Measurements from ENCODE around the gene SSTR3. TPM values are rescaled to one million over a fixed set of nuclear protein-coding genes. Genes with fewer than 3 reads are reported as not detected.
A peak's percentile ranks its signal among the peaks of the same experiment; 100 is the strongest.
"Not testable (repeated sequence)": the region's sequence is repeated elsewhere in the genome, so short reads cannot be mapped to it uniquely, and the experiment has no call there.

The SSTR3 gene
- total and polyA plus RNA-seq, 4 experiments from 2014 or later = 0.50 to 9.3 (median 4.8) TPM

DNA sequence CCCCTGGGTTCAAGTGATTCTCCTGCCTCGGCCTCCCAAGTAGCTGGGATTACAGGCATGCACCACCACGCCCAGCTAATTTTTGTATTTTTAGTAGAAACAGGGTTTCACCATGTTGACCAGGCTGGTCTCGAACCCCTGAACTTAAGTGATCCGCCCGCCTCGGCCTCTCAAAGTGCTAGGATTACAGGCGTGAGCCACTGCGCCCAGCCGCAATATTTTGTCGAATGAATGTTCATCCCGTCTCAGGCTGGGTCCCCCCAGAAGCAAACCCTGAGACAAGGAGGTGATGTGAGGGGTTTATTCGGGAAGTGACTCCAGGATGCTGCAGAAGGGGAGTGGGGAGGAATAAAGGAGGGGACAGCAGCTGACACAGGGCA lies 21.1 kb upstream of the SSTR3 start:
- Mint-ChIP-seq H3K4me3 (peak overlapping the region; percentile 27 to 86 (median 58)), H3K27ac (peak overlapping the region; percentile 80 to 99 (median 87)), H3K4me1 (peaks cover 75 to 100% (median 93%) of the 10 kb centered on the region in 4 donors), H3K36me3 (peaks cover 63 to 86% of the 10 kb centered on the region in 2 donors)
- H3K27me3 Mint-ChIP-seq; H3K9me3 Mint-ChIP-seq; H3K27me3 ChIP-seq (ENCODE audit: insufficient read depth, low read length); H3K9me3 ChIP-seq (ENCODE audit: control insufficient read depth in 1 of 2, low read length in 2 of 2); DNase-seq; intact Hi-C loops (cut with micrococcal nuclease): not testable (repeated sequence)
- ChIA-PET CTCF (ENCODE audit: partially characterized antibody) (interaction anchor here (1.9 to 7.0 kb wide), 4 partner anchors 9 to 34 kb away, joined by 6 to 87 read pairs (median 68); partner anchors contain the start of gene RAC2), POLR2A (ENCODE audit: partially characterized antibody) (interaction anchor here (1.2 to 18.6 kb wide), 6 partner anchors 8 to 253 kb away, joined by 4 to 646 read pairs (median 68); partner anchors contain the start of genes IL2RB, MFNG and RAC2)
- Histone ChIP-seq H3K36me3 (ENCODE audit: insufficient read depth, low read length) (peaks cover 61% of the 10 kb centered on the region), H3K4me3 (ENCODE audit: low read length in 2 of 2) (peak overlapping the region in 1 of 2 donors; percentile 8), H3K27ac (ENCODE audit: low read depth, low read length) (peak overlapping the region; percentile 91), H3K4me1 (ENCODE audit: insufficient read depth, low read length) (peaks cover 98% of the 10 kb centered on the region)

- no peak for DNase-seq
- peak overlapping the region; percentile 97 for H3K27ac ChIP-seq (ENCODE audit: low read depth, low read length)
- H3K9me3 ChIP-seq (ENCODE audit: control insufficient read depth in 1 of 2, low read length in 2 of 2) = no peaks in the 10 kb centered on the region
- H3K4me1 Mint-ChIP-seq = peaks cover 71 to 99% (median 90%) of the 10 kb centered on the region in 4 donors
- ChIA-PET CTCF (ENCODE audit: partially characterized antibody) (interaction anchor here (5.7 to 7.0 kb wide), 3 partner anchors 10 to 33 kb away, joined by 64 to 87 read pairs (median 72); partner anchors contain the start of gene RAC2), POLR2A (ENCODE audit: partially characterized antibody) (interaction anchor here (1.0 to 18.6 kb wide), 9 partner anchors 9 to 84 kb away, joined by 3 to 646 read pairs (median 24); partner anchors contain the start of genes IL2RB and RAC2)
- H3K36me3 ChIP-seq (ENCODE audit: insufficient read depth, low read length) = peaks cover 63% of the 10 kb centered on the region
- H3K27ac Mint-ChIP-seq = peak overlapping the region; percentile 87 to 100 (median 100)
- no peaks in the 10 kb centered on the region for H3K27me3 Mint-ChIP-seq
- no peaks in the 10 kb centered on the region for H3K9me3 Mint-ChIP-seq
- peaks cover 98% of the 10 kb centered on the region for H3K4me1 ChIP-seq (ENCODE audit: insufficient read depth, low read length)
- no peaks in the 10 kb centered on the region for H3K27me3 ChIP-seq (ENCODE audit: insufficient read depth, low read length)
- H3K36me3 Mint-ChIP-seq = peaks cover 60 to 83% of the 10 kb centered on the region in 2 donors
- intact Hi-C loops (cut with micrococcal nuclease) = no loop called here
- peak overlapping the region; percentile 6 to 88 (median 78) for H3K4me3 Mint-ChIP-seq
- peak overlapping the region in 1 of 2 donors; percentile 32 for H3K4me3 ChIP-seq (ENCODE audit: low read length in 2 of 2)
Observed at GRCh38 chr22:37232140-37232998, 20.1 kb upstream of the SSTR3 start.

DNA sequence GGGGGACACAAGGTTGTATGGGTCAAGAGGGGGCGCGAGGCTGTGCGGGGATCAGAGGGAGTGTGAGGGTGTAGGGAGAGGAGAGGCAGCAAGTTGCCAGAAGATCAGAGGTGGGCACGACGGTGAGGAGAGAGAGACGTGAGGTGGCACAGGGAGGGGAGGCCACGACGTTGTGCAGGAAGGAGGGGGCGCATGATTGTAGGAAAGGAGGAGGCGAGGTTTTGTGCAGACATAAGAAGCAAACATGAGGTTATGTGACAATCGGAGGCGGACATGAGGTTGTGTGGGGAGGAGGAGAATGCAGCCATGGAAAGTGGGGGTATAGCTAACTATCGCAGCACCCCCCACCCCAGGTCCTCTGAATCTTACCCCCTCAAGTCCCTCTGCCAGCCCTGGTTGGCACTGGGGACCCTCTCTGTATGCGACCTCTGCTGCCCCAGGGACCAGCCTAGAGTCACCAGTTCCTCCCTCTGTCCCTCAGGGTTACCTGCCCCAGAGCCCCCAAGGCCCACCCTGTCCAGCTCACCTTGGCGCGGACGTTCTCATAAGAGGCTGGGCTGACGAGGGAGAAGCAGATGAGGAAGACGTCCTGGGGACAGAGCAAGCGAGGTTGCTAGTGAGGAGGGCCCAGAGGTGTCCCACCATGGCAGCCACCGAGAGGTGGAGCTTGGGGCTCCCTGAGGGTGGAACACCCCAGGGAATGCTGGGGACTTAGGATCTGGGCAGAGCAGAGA lies 19.3 kb upstream of the SSTR3 start:
- Mint-ChIP-seq H3K9me3 (no peaks in the 10 kb centered on the region), H3K4me1 (peaks cover 68 to 92% (median 83%) of the 10 kb centered on the region in 4 donors), H3K36me3 (peaks cover 59 to 77% of the 10 kb centered on the region in 2 donors), H3K27me3 (no peaks in the 10 kb centered on the region), H3K27ac (peak overlapping the region; percentile 87 to 100 (median 100)), H3K4me3 (peak overlapping the region; percentile 70 to 88 (median 80))
- H3K4me3 ChIP-seq (ENCODE audit: low read length in 2 of 2) = peak overlapping the region in 1 of 2 donors; percentile 32
- no peaks in the 10 kb centered on the region for H3K9me3 ChIP-seq (ENCODE audit: control insufficient read depth in 1 of 2, low read length in 2 of 2)
- peaks cover 62% of the 10 kb centered on the region for H3K36me3 ChIP-seq (ENCODE audit: insufficient read depth, low read length)
- H3K27me3 ChIP-seq (ENCODE audit: insufficient read depth, low read length) = no peaks in the 10 kb centered on the region
- ChIA-PET POLR2A (ENCODE audit: partially characterized antibody) (interaction anchor here (0.9 to 18.6 kb wide), 12 partner anchors 10 to 109 kb away, joined by 3 to 646 read pairs (median 8); partner anchors contain the start of genes CYTH4, IL2RB and RAC2), CTCF (ENCODE audit: partially characterized antibody) (interaction anchor here (1.6 to 7.0 kb wide), 4 partner anchors 11 to 82 kb away, joined by 5 to 87 read pairs (median 68); partner anchors contain the start of genes IL2RB and RAC2)
- H3K27ac ChIP-seq (ENCODE audit: low read depth, low read length) = peak overlapping the region; percentile 97
- intact Hi-C loops (cut with micrococcal nuclease) = loop anchor here (2.0 kb wide), 2 partner anchors 29 to 33 kb away; no protein-coding TSS in a partner anchor
- peaks cover 96% of the 10 kb centered on the region for H3K4me1 ChIP-seq (ENCODE audit: insufficient read depth, low read length)
- DNase-seq = peak in 2 of 5 donors; percentile 47 to 75

- Histone ChIP-seq H3K36me3 (ENCODE audit: insufficient read depth, low read length) (peaks cover 64% of the 10 kb centered on the region), H3K9me3 (ENCODE audit: control insufficient read depth in 1 of 2, low read length in 2 of 2) (no peaks in the 10 kb centered on the region), H3K4me1 (ENCODE audit: insufficient read depth, low read length) (peaks cover 96% of the 10 kb centered on the region), H3K27me3 (ENCODE audit: insufficient read depth, low read length) (no peaks in the 10 kb centered on the region), H3K4me3 (ENCODE audit: low read length in 2 of 2) (peak overlapping the region in 1 of 2 donors; percentile 51), H3K27ac (ENCODE audit: low read depth, low read length) (peak overlapping the region; percentile 97)
- H3K9me3 Mint-ChIP-seq = no peaks in the 10 kb centered on the region
- ChIA-PET CTCF (ENCODE audit: partially characterized antibody) (interaction anchor here (1.6 to 7.0 kb wide), 6 partner anchors 8 to 82 kb away, joined by 5 to 87 read pairs (median 44); partner anchors contain the start of genes IL2RB and RAC2), POLR2A (ENCODE audit: partially characterized antibody) (interaction anchor here (0.5 to 18.6 kb wide), 19 partner anchors 10 to 378 kb away, joined by 3 to 646 read pairs (median 5); partner anchors contain the start of genes C1QTNF6, CYTH4, GGA1 and IL2RB)
- H3K36me3 Mint-ChIP-seq = peaks cover 63 to 77% of the 10 kb centered on the region in 2 donors
- peak; percentile 55 to 88 (median 59) for DNase-seq
- peak overlapping the region; percentile 87 to 100 (median 100) for H3K27ac Mint-ChIP-seq
- intact Hi-C loops (cut with micrococcal nuclease) = loop anchor here (1.0 to 2.0 kb wide), 5 partner anchors 7 to 32 kb away; no protein-coding TSS in a partner anchor
- peaks cover 68 to 92% (median 83%) of the 10 kb centered on the region in 4 donors for H3K4me1 Mint-ChIP-seq
- H3K27me3 Mint-ChIP-seq = no peaks in the 10 kb centered on the region
- peak overlapping the region; percentile 70 to 88 (median 80) for H3K4me3 Mint-ChIP-seq
Observed at GRCh38 chr22:37230673-37231405, 18.6 kb upstream of the SSTR3 start.

DNA sequence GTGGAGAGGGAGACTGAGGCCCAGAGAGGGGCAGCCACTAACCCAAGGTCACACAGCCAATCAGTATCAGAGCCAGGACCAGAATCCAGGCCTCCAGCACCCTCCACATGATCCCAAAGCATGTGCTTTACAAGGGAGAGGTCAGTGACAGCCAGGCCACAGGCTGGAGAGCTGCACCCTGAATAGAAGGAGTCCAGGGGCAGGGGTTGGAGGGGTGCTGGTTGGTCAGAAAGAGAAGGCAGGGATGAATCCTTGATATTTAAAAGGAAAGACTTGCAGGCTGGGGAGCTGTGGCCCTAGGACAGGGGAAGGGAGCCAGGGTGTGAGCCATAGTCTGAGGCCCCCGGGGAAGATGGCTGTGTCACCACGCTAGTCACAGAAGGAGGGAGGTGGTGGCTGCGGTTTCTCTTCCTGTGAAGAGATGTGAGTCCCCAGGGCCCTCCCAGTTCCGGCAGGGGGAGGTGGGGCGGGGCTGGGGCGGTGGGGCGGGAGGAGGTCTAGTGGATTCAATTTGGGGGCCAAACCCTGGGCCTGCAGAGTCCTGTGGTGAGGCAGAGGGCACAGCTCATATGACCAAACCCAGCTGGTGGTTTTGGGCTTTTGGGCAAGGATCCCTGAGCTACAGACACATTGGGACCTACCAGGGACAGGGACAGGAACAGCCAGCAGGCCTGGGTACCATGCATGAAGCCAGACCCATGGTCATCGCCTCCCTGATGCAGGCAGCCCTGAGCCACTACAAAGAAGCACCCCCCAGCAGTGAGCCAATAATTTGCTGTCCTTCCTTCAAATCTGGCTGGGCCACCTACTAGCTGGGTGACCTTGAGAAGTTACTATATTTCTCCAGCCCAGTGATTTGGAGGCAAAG lies 17.8 kb upstream of the SSTR3 start:
- Histone ChIP-seq H3K4me3 (ENCODE audit: low read length in 2 of 2) (peak overlapping the region; percentile 48 to 51), H3K36me3 (ENCODE audit: insufficient read depth, low read length) (peaks cover 64% of the 10 kb centered on the region), H3K27ac (ENCODE audit: low read depth, low read length) (peak overlapping the region; percentile 97), H3K4me1 (ENCODE audit: insufficient read depth, low read length) (peaks cover 96% of the 10 kb centered on the region), H3K27me3 (ENCODE audit: insufficient read depth, low read length) (no peaks in the 10 kb centered on the region), H3K9me3 (ENCODE audit: control insufficient read depth in 1 of 2, low read length in 2 of 2) (no peaks in the 10 kb centered on the region)
- H3K4me1 Mint-ChIP-seq = peaks cover 67 to 92% (median 83%) of the 10 kb centered on the region in 4 donors
- intact Hi-C loops (cut with micrococcal nuclease) = loop anchor here (1.0 to 2.0 kb wide), 5 partner anchors 8 to 31 kb away; no protein-coding TSS in a partner anchor
- peak overlapping the region; percentile 87 to 100 (median 100) for H3K27ac Mint-ChIP-seq
- H3K36me3 Mint-ChIP-seq = peaks cover 63 to 78% of the 10 kb centered on the region in 2 donors
- H3K27me3 Mint-ChIP-seq = no peaks in the 10 kb centered on the region
- peak overlapping the region; percentile 75 to 88 (median 82) for H3K4me3 Mint-ChIP-seq
- H3K9me3 Mint-ChIP-seq = no peaks in the 10 kb centered on the region
- CTCF ChIA-PET (ENCODE audit: partially characterized antibody) = interaction anchor here (1.3 to 7.0 kb wide), 10 partner anchors 8 to 81 kb away, joined by 3 to 87 read pairs (median 16); partner anchors contain the start of genes IL2RB and RAC2
- POLR2A ChIA-PET (ENCODE audit: partially characterized antibody) = interaction anchor here (0.5 to 18.6 kb wide), 24 partner anchors 9 to 454 kb away, joined by 3 to 646 read pairs (median 5); partner anchors contain the start of genes C1QTNF6, CYTH4, GGA1 and IFT27
- peak; percentile 87 to 97 (median 88) for DNase-seq

All from CD4-positive, alpha-beta memory T cell (primary cell).